Stimulated activated CD4-positive, alpha-beta T cell treated with anti-CD3 and anti-CD28 coated beads, Interleukin-15, amount 100 ng/mL, for 24 hours (primary cell): ENCODE results near the gene MTA2.
"Not testable (repeated sequence)": the region's sequence is repeated elsewhere in the genome, so short reads cannot be mapped to it uniquely, and the experiment has no call there.

Experiments used
- DNase-seq: peaks from one replicate; pipeline ENCODE4 v3.0.0-alpha.2; 2020

MTA2 gene

GRCh38 chr11:62601372-62602140 lies at the start of gene MTA2:
Gene MTA2 (minus strand): TSS chr11:62601865. CDS start chr11:62601450, 415 bp downstream.
- peak; percentile 99 for DNase-seq

DNA sequence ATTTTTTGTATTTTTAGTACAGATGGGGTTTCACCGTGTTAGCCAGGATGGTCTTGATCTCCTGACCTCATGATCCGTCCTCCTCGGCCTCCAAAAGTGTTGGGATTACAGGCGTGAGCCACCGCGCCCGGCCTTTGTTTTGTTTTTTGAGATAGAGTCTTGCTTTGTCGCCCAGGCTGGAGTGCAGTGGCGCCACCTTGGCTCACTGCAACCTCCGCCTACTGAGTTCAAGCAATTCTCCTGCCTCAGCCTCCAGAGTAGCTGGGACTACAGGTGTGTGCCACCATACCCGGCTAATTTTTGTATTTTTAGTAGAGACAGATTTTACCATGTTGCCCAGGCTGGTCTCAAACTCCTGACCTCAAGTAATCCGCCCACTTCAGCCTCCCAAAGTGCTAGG lies 48.6 kb upstream of the MTA2 start:
- DNase-seq, result not testable (repeated sequence)

DNA sequence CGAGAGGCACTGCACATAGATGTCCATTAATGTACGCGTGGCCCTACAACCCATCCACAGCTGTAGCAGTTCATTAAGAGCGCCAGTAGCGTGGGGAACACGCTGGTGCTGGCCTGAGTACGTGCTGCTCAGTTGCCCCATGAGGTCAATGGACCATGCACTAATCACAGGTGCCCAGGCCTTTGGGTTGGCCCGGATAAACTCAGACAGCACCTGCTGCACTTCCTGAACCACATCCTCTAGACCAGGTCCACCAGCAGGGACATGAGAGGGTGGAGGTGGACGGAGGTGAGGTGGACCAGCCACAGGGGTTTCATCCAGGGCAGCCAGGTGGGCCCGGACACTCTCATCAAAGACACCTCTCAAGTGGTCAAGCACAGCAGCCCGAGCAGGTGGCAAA lies 47.8 kb upstream of the MTA2 start:
- no peak for DNase-seq

- no peak for DNase-seq
These were observed 47.3 kb upstream of the MTA2 start for GRCh38 chr11:62648967-62649364.

GRCh38 chr11:62648185-62648966 lies 46.7 kb upstream of the MTA2 start:
- DNase-seq, result no peak

- no peak for DNase-seq
These were observed 45.9 kb upstream of the MTA2 start for GRCh38 chr11:62647609-62648005.

- DNase-seq, result no peak
These were observed 45.4 kb upstream of the MTA2 start for GRCh38 chr11:62646825-62647608.

DNA sequence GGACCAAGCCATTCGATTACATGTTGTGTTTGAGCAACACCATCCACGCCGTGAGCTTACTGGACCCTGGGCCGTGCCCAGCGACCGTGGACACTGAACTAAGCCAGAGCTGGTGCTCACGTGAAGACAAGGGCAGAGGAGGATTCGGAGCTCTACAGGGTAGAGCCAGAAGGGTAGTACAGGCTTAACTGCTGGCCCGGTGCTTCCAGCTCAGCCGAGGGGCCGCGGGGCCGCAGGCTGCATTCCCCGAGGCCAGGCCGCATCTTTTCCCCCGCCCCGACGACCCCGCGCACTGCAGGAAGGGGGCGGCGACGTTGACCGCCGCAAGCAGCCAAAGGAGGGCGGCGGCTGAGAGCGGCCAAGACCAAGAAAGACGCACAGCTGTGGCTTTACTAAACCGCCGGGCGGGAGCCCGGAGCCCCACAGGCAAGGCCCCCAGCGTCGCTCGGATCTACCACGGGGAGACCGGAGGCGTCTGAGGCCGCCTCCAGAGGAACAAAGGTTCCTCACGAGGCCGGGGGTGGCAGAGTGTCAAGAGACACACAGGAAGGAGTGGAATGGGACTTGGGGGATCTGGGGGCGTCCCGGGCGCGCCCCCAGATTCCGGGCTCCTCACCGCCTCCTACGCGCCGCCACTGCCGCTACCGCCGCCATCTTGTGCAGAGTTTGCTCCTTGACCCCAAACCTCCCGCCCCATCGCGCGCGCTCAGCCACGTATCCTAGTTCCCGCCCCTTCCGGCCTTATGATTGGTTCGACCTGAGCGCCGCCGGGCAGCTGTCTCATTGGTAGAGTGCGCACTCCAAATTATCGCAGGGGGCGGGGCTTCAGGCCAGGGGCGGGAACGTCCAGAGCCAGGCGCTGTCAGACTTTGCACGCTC lies 44.5 kb upstream of the MTA2 start, which contains the start of gene GANAB:
Gene GANAB (minus strand): TSS at position 668 of the 879 bp plus-strand sequence. CDS start 14 bp downstream, at position 654.
- peak; percentile 100 for DNase-seq

DNA sequence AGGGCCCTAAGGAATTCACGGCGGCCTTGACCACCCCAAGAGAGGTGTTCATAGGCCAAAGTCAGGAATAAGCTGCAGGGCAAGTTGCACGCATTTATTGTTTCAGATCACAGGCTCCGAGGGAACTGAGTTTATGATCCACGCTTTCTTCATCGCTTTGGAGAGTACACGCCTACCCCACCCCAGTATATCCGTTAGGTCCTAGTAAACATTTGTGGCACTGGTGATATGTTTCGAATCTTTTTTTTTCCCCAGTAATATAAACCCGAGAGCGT lies 43.9 kb upstream of the MTA2 start:
- DNase-seq, result no peak

DNA sequence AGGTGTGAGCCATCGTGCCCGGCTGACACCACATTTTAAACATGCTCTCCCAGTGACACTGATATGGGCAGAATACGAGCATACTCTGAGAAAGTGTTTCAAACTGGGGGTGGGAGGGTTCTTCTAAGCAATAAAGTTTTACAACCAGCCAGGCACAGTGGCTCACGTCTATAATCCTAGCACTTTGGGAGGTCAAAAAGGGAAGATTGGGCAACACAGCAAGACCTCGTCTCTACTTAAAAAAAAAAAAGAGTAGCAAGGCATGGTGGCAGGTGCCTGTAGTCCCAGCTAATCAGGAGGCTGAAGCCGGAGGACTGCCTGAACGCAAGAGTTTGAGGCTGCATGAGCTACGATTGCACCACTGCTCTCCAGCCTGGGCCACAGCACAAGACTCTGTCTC lies 42.6 kb upstream of the MTA2 start:
- no peak for DNase-seq

GRCh38 chr11:62632492-62632891 lies 30.8 kb upstream of the MTA2 start:
- no peak for DNase-seq

DNA sequence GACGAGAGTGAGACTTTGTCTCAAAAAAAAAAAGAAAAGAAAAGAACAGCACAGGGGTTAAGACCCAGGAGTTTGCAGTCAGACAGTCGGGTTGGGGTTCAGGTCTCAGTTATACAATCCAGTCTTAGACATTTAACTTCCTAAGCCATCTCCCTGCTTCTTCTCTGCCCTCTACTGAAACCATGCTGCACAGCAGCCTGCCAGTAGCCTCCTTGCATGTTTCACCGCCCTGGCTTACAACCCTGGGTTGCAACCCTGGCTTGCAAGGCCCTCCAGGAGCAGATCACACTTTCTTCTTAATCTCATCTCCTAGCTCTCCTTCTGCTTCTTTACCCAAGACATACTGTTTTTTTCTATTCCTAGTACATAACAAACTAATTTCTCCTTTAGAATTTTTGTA lies 26.0 kb upstream of the MTA2 start:
- no peak for DNase-seq

DNA sequence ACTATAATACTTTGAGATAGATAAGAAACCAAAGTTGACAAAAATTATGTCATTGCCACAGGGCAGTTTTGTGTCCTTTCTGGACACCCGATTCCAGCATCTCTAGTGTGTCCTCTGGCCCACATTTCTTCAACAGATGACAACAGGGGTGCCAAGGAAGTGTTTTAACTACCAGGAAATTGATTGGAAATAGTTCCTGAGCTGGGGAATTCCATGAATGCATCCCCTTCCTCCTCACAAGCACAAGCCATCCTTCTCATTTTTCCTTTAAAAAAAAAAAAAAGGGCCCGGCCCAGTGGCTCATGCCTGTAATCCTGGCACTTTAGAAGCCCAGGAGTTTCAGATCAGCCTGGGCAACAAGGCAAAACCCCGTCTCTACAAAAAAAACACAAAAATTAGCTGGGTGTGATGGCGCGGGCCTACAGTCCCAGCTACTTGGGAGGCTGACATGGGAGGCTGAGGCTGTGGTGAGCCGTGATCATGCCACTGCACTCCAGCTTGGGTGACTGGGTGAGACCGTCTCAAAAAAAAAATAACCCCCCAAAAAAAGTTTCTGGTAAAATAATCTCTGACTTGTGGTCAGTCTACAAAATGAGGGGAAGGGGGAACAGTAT lies 20.9 kb upstream of the MTA2 start:
- no peak for DNase-seq

GRCh38 chr11:62621567-62622470 lies 20.2 kb upstream of the MTA2 start, which contains the start of gene B3GAT3:
Gene B3GAT3 (minus strand): TSS chr11:62621986. CDS start chr11:62621947, 39 bp downstream.
- DNase-seq, result peak; percentile 98

GRCh38 chr11:62621027-62621566 lies 19.4 kb upstream of the MTA2 start:
- DNase-seq, result no peak

DNA sequence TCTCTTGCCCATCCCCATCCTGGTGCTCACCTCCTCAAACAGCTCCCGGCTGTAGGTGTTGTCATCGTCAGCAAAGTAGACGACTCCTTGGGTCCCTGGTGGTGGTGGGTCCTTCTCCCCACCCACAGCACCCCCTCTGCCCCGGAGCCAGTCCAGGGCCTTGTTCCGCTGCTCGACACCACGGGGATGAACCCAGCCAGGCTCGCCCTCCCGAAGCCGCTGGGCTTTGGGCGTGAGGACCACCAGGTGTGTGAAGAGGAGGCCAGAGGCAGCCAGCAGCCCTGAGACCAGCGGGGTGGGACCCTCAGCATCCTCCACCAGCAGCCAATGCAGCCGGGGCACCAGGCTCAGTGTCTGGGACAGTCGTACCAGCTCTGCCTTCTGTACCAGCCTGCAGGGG lies 15.3 kb upstream of the MTA2 start:
- DNase-seq, result not testable (repeated sequence)

- DNase-seq, result no peak
These were observed 13.9 kb upstream of the MTA2 start for GRCh38 chr11:62615521-62615920.

GRCh38 chr11:62614275-62614674 lies 12.6 kb upstream of the MTA2 start:
- DNase-seq, result peak; percentile 75

GRCh38 chr11:62613291-62613778 lies 11.7 kb upstream of the MTA2 start:
- DNase-seq, result no peak
